Eye (tissue), 1 donor: Measurements from ENCODE around the gene CES4A.
A peak's percentile ranks its signal among the peaks of the same experiment; 100 is the strongest.
"Not testable (repeated sequence)": the region's sequence is repeated elsewhere in the genome, so short reads cannot be mapped to it uniquely, and the experiment has no call there.

ENCODE experiments used
- DNase-seq: peaks from one replicate; pipeline ENCODE4 v3.0.0-alpha.2; 2015

The CES4A gene

GRCh38 chr16:66993558-66993957 is 5.2 kb downstream of the CES4A start:
- not testable (repeated sequence) for DNase-seq

- DNase-seq: no peak
Measured at GRCh38 chr16:66996324-66996982, 8.1 kb downstream of the CES4A start.

- DNase-seq: no peak
Measured at GRCh38 chr16:66996983-66997358, 8.6 kb downstream of the CES4A start.

GRCh38 chr16:67000384-67001351 is 12.3 kb downstream of the CES4A start:
- DNase-seq: peak; percentile 76

- DNase-seq: no peak
Measured at GRCh38 chr16:67001726-67002125, 13.3 kb downstream of the CES4A start.

- DNase-seq: no peak
Measured at GRCh38 chr16:67006930-67007658, 18.7 kb downstream of the CES4A start.

GRCh38 chr16:67009158-67009557 is 20.8 kb downstream of the CES4A start:
- no peak for DNase-seq

GRCh38 chr16:67011274-67011673 is 22.9 kb downstream of the CES4A start:
- DNase-seq: no peak

GRCh38 chr16:67013233-67013822 is 24.9 kb downstream of the CES4A start:
- DNase-seq: peak; percentile 77

- peak; percentile 92 for DNase-seq
Measured at GRCh38 chr16:67013823-67014633, 25.6 kb downstream of the CES4A start.

- DNase-seq: peak; percentile 64
Measured at GRCh38 chr16:67014634-67015312, 26.4 kb downstream of the CES4A start.

- no peak for DNase-seq
Measured at GRCh38 chr16:67015313-67015731, 26.9 kb downstream of the CES4A start.

GRCh38 chr16:67016143-67016542 is 27.8 kb downstream of the CES4A start:
- no peak for DNase-seq

- no peak for DNase-seq
Measured at GRCh38 chr16:67016681-67017420, 28.5 kb downstream of the CES4A start.

GRCh38 chr16:67017421-67017750 is 29.0 kb downstream of the CES4A start:
- no peak for DNase-seq

GRCh38 chr16:67017810-67018488 is 29.6 kb downstream of the CES4A start:
- peak; percentile 90 for DNase-seq

GRCh38 chr16:67019171-67019570 is 30.8 kb downstream of the CES4A start:
- no peak for DNase-seq

- no peak for DNase-seq
Measured at GRCh38 chr16:67021321-67021720, 32.9 kb downstream of the CES4A start.

- no peak for DNase-seq
Measured at GRCh38 chr16:67022531-67023214, 34.3 kb downstream of the CES4A start.

- no peak for DNase-seq
Measured at GRCh38 chr16:67023689-67024088, 35.3 kb downstream of the CES4A start.
